CD4-positive, alpha-beta T cell treated with Interleukin-4 for 1 hour (primary cell): Measurements from ENCODE around the gene CFAP97.
A peak's percentile ranks its signal among the peaks of the same experiment; 100 is the strongest.
"Not testable (repeated sequence)": the region's sequence is repeated elsewhere in the genome, so short reads cannot be mapped to it uniquely, and the experiment has no call there.

Source experiments
- DNase-seq, 2 donors: peaks; one replicate each; pipeline ENCODE4 v3.0.0-alpha.2; 2020 to 2022

Gene CFAP97

DNA sequence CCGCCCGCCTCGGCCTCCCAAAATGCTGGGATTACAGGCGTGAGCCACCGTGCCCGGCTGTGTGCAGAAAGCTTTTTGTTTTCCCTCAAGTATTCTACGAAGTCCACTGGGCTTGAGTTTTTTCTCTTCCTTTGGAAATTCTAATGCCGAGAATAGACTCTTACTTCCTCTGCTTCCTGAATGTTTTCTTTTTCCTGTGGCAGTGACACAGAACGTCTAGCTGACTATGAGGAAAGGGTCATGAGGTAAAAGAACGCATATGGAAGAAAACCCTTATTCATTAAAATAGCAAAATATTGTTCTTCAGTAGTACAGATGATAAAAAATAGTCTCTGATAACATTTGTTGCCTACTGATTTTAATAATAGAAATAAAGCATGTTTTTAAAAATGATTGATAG lies 65.6 kb downstream of the CFAP97 start:
- DNase-seq, result no peak

DNA sequence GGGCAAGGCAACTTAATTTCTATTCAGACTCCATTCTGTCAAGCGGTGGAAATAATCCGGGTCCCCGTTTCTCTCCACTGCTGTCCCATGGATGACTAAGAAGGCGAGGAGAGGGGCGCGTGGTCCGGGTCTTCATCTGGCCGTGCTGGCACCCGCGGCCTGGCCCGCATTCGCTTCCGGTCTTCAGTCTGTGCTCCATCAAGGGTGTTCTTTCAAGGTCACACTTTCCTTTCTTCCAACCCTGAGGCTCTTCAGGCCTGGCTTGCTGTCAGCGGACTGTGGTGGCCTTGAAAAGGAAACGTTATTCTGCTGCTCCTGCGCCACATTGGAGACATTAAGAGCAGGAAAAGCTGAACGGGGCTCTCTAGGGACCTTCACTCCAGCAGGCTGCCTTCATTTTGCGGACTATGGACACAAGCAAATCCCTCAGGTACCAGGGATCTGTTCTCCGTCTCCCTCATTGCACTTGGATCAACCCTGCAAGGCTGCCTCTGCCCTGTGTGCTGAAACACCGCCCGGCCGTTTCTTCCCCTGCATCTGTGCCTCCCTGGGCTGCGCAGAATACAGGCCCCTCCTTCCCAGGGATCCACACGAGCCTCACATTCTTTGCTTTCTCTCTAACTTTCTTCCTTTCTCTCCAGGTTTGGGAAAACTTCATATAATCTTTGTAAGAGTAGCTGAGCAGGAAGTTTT lies 66.4 kb downstream of the CFAP97 start:
- no peak for DNase-seq

DNA sequence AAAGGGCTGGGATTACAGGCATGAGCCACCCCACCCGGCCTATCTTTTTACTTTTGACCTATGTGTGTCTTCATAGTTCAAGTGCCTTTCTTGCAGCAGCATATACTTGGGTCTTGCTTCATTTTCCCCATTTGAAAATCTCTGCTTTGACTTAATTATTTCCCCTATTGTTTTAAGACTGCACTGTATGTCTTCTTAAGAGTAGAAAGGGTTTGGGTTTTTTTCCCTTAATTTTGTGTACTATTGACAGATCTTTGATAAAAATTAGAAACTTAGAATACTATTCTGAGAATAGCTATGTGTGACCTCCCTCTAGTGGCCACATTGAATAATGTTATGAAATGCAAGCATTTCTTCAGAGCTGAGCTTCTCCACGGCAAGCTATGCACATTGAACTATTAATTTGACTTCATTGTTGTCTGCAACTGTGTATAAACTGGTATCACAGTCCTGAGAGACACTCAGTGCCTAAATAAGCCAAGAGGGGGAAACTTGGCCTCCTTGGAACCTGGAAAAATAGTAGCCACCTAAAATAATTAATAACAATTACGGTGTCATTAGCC lies 69.4 kb downstream of the CFAP97 start:
- DNase-seq, result peak in 1 of 2 donors; percentile 60

DNA sequence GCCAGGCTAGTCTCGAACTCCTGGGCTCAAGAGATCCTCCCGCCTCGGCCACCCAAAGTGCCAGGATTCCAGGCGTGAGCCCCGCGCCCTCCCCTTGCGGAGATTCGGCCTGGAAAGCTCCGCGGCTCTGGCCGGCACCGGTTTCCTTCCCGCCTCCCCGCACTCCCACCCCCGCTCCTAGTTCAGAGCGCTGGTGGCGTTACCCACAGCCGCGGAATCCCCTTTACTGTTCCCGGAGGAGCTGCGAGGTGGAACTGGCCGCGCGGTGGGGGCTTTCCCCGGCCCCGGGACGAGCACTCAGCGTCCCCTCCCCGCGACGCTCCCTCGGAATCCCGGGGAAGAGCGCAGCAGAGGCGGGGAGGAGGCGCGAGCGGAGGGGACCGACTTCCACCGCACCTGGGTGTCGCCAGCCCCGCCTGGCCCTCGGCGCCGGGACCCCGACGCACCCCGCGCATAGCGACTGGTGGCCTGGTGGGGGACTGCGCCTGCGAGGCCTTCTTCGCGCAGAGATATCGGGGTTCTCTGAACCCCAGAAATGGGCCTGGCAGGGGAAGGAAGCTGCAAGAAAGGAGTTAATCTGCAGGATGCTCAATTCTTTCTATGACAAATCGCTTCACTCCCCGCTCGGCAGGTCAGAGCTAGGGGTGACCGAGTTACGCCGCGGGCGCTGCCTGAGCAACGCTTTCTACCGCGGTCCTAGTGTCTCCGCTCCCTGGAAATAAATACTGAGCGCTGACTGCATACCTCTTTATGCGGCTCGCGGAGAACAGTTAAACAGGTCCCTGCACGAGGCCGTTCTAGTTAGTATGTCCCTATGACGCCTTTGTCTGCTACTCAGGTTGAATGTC lies 75.3 kb downstream of the CFAP97 start:
- peak; percentile 14 to 24 for DNase-seq

DNA sequence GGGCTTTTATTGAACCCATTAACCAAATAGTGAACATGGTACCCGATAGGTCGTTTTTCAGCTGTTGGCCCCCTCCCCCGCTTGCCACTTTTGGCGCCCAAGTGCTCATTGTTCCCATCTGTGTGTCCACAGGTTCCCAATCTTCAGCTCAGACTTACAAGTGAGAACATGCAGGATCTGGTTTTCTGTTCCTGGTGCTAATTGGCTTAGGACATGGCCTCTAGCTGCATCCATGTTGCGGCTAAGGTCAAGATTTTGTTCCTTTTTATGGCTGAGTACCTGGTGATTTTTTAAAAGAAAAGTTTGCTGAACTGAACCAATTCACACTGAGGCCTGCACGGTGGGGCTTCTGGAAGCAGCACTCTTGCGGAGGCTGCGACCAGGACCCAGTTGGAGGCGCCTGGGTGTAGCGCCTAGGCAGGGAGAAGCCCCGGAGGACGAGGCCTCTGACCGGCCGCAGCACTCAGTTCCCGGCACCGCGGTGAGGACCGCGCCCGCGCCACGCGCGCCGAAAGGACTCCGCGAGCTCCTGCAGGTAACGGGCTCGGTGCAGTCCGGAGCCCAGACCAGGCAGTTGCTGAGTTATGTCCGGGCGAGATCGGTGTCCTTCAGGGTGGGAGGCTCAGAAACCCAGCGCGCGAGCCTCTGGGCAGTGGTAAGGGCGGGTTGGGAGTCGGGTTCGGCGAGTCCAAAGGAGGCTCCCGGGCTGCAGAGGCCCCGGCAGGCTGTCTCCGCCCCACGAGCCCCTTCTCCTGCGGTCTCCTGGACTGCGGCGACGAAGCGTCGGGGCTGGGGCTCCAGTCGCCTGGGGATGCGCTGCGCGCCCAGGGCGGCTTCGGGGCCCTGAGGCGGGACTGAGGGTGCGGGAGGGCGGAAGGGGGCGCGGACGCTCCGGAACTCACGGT lies 76.5 kb downstream of the CFAP97 start:
- no peak for DNase-seq

DNA sequence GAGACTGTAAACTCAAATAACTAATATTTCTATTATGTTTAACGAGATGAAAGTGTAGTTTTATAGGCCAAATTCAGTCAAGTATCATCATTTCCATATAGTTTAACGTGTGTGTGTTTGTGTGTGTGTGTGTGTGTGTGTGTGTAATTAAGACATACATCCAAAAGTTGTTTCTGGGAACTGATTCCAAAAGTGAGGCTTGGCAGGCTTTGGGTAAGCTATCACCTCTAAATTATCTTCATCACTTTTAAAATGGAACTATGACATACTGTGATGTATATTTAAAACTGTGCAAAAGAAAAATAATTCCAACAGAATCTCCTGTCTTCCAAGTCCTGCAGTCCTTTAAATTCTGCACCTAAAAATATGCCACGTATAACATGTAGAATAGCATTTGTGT lies 79.8 kb downstream of the CFAP97 start:
- DNase-seq, result no peak

DNA sequence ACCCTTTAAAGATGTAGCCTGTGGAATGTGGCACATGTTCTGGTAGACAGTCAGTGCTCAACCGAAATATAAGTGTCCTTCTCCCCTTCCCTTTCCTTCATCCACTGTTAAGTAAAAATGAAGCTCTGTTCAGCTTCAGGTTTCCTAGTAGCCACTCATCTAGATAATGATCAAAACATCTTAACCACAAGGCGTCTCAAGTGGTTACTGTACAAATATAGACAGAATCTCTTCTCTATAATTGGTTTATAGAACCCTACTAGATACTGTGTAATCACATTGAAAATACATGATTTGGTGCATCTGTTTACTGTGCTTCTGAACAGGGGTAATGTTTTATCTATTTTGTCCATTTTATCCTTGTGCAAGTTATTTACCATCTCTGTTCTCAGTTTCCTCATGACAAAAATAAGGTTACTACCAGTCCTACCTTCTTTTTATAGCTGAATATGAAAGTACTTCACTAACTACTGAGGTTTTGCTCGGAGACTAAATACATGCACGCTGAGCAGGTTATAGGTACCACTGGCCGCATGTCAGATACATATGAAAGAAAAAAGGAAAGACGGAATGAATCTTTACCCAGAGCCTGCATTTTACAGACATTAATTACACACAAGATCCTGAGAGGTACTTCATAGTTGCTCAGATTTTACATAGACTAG lies 81.0 kb downstream of the CFAP97 start:
- no peak for DNase-seq

DNA sequence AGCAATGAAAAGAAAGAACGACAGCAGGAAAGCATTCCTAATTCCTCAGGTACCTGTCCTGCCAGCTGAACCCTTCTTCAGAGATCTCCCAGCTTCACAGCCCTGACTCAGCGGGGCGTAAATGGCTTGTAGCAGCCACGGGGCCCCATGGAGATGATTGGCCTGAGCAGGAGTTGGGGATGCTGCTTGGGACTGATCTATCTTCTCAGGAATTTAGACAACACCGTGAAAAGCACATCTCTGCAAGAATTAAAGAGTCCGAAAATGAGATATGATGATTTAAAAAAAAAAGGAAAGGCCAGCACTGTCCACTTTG lies 83.2 kb downstream of the CFAP97 start:
- no peak for DNase-seq

DNA sequence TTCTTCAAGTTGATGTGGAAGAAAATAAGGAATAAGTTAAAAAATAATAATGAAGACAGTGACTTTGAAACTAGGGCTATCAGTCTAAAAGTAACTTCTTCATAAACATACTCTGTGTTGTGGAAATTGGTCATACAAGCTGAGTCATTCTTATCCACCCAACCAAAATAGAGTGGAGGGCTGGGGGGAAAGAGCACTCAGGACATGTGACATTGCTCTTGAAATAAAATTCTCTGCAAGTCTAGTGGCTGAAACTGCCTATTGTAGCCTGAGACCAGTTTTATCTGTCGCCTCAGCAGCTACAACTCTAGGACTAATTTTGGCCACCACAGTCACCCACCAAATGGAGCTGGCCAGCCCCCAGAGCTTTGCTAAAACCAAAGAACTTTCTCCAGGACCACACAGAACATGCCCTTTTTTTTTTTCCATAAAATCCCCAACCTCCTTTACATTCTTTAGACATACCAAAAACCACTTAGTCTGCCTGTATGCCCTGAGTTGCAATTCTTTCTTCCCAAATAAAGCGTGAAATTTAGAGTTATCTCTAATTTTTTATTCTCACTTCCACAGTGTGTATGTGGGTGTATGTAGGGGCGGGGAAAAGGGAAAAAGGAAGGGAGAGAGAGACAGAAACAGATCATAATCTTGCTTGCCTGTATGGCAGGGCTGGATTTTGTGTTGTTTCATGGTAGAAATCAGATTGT lies 83.7 kb downstream of the CFAP97 start:
- DNase-seq, result no peak

DNA sequence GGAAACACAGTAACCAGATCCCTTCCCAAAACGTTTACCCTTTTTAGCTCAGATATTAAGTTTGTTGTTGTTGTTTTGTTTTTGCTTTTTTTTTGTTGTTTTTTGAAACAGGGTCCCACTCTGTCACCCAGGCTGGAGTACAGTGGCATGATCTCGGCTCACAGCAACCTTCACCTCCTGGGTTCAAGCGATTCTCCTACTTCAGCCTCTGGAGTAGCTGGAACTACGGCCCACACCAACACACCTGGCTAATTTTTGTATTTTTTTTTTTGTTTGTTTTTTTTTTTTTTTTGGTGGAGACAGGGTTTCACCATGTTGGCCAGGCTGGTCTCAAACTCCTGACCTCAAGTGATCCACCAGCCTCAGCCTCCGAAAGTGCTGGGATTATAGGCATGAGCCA lies 84.3 kb downstream of the CFAP97 start:
- not testable (repeated sequence) for DNase-seq

DNA sequence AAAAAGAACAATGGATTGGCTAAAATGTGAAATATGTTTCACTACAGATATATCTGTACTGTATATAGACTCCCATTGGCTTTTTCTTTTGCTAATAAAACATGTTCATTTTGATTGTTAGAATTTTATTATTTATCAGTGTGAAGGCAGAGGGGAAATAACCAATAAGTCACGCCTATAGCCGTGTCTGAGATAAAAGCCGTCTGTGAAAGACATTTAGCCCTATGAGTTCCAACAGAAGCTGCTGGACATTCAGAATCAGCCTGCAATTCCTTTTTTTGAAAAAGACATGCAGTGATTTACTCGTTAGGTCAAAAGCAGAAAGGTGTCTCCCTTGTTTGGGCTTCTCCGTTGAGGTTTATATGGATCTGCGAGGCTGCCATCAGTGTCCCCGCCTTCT lies 84.9 kb downstream of the CFAP97 start:
- no peak for DNase-seq

DNA sequence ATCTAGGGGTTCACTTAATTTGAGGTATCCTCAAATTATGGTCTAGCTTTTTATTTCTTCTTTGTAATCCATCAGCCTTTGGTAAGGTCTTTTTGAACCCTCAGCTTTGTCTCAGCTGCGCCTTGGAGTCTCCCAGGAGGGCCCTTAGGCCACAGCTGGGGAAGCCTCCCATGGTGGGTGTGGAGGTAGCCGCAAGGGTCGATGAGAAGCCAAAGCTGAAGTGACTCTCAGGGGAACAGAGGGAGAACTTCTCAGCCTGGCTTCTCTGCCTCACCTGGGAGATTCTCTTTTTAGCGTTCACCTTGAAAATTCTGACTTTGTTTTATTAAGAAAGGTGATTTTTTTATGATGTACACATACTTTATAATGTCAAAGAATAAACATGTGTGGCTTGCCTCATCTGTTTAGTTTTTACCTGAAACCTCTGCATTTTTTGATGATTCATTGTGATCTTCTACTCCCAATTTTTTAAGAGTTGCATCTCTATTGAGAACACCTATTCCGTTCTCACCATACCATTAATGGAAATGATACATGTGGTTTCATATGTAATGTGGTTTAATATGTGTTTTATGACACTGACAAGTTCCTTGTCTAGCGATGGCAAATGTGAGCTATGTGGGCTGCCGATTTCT lies 86.4 kb downstream of the CFAP97 start:
- DNase-seq, result no peak

DNA sequence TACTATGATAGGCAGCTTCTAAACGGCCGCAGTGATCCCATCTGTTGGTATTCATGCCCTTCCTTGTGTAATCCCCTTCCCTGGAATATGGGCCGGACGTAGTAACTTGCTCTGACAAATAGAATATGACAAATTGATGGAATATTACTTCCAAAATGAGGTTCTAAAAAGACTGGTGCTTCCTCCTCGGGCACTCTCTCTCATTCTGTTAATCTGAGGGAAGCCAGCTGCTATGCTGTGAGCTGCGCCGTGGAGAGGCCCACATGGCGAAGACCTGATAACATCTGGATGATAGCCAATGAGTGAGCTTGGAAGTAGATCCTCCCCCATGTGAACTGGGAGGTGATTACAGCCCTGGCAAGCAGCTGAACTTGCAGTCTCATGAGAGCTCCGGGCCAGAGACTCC lies 88.0 kb downstream of the CFAP97 start:
- DNase-seq, result no peak

DNA sequence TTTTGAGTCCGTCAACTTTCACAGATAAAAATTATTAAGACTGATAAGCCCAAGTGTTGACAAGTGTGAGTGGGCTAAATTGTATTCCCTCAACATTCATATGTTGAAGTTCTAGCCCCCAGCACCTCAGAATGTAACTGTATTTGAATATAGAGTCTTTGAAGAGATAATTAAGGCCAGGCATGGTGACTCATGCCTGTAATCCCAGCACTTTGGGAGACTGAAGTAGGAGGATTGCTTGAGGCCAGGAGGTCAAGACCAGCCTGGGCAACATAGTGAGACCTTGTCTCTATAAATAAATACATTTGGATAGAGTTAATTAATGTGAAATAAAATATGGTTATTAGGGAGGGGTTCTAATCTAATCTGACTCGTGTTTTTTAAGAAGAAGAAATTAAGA lies 90.5 kb downstream of the CFAP97 start:
- DNase-seq, result no peak

DNA sequence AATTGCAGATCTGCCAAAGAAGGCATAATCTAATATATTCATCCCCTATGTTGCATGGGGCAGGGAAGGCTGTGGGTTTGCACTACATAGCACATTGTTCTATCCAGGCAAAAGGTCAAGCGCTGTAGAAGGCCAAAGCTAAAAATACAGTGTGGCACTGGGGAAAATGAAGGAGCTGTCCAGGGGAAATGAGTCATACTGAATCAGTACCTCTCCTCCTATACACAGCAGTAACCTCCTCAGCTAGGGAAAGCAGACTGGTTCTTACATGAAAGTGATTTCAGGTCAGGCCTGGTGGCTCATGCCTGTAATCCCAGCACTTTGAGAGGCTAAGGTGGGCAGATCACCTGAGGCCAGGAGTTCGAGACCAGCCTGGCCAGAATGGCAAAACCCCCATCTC lies 91.7 kb downstream of the CFAP97 start:
- DNase-seq, result no peak

DNA sequence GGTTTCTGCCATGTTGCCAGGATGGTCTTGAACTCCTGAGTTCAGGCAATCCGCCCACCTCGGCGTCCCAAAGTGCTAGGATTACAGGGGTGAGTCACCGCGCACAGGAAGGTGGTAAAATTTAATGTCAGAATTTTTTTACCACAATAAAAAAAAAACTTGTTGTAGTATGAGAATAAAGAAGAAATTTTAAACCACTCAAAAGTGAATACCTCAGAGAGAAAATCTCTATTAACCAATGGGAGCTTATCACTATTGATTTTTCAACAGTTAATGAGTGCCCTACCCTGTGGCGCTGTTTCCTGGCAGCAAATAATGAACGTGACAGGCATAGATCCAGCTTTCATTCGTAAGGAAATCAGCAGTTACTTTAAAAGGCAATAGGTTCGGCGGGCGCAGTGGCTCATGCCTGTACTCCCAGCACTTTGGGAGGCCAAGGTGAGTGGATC lies 93.4 kb downstream of the CFAP97 start:
- DNase-seq, result no peak

DNA sequence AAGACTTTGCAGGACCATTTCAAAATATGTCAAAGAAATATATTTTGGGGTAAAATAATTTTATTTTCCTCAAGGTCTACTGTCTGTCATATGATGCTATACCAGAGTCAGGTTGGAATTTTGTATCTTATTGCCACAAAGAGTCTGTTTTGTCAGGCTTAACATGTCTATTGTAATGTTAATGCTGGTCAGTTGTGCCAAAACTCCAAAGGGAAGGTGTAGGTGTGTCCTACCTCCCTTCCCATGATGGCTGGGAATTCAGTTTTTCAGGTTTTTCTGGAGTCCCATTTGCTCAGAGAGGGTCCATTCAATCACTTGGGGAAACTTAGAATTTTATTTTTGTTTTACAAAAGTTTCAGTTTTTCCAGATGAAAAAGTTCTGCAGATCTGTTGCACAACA lies 94.1 kb downstream of the CFAP97 start:
- no peak for DNase-seq
